Activated B cell treated with CpG ODN at 0.5 μM for 24 hours (primary cell): ENCODE results near the gene MMP19. TPM values are rescaled to one million over a fixed set of nuclear protein-coding genes. Genes with fewer than 3 reads are reported as not detected.

ENCODE experiments used
- ATAC-seq: fragments of 200-7000 bp; cut with Tn5 transposase; one replicate; pipeline ENCODE4 v1.10.0; 2021; ENCODE audit warnings: low read depth, mild to moderate bottlenecking, moderate library complexity
- CTCF ChIA-PET: fragments of 350-600 bp; sonication (Branson Sonifier 250); formaldehyde crosslinking; loops from one replicate; lab custom pipeline; 2021; ENCODE audit warnings: antibody characterized with exemption; lab: Charles Lee
- POLR2A ChIA-PET: fragments of 350-600 bp; sonication (Branson Sonifier 250); formaldehyde crosslinking; loops from one replicate; lab custom pipeline; 2021; ENCODE audit warnings: antibody characterized with exemption; lab: Charles Lee
- DNase-seq: peaks from one replicate; pipeline ENCODE4 v3.0.0; 2022
- H3K27ac Mint-ChIP-seq: one replicate; pipeline ENCODE4 v1.8.0; 2020; ENCODE audit warnings: mixed read lengths
- H3K27me3 Mint-ChIP-seq: one replicate; pipeline ENCODE4 v1.8.0; 2021; ENCODE audit warnings: mixed read lengths
- H3K36me3 Mint-ChIP-seq: one replicate; pipeline ENCODE4 v1.8.0; 2021; ENCODE audit warnings: low read depth, mixed read lengths
- H3K4me1 Mint-ChIP-seq: one replicate; pipeline ENCODE4 v1.8.0; 2021; ENCODE audit warnings: mixed read lengths
- H3K4me3 Mint-ChIP-seq: one replicate; pipeline ENCODE4 v1.8.0; 2020; ENCODE audit warnings: mild to moderate bottlenecking, mixed read lengths
- H3K9me3 Mint-ChIP-seq: one replicate; pipeline ENCODE4 v1.8.0; 2020; ENCODE audit warnings: mixed read lengths
- intact Hi-C: fragments of 100-400 bp; cut with micrococcal nuclease; formaldehyde crosslinking; loops from one replicate; pipeline ENCODE4 v1.15.1; 2024
- total RNA-seq: library from RNA; stranded (reverse); gene quantifications from 2 replicates; pipeline ENCODE4 v1.2.3, GENCODE V29; 2022
- TF ChIP-seq, protein P1 (sequence below): fragments of 200-600 bp; IDR thresholded peaks from one replicate; pipeline ENCODE4 v1.8.0; 2022; ENCODE audit warnings: antibody characterized with exemption, mild to moderate bottlenecking

Gene MMP19
- total RNA-seq, 1 donor from 2014 or later: 0.31 TPM

DNA sequence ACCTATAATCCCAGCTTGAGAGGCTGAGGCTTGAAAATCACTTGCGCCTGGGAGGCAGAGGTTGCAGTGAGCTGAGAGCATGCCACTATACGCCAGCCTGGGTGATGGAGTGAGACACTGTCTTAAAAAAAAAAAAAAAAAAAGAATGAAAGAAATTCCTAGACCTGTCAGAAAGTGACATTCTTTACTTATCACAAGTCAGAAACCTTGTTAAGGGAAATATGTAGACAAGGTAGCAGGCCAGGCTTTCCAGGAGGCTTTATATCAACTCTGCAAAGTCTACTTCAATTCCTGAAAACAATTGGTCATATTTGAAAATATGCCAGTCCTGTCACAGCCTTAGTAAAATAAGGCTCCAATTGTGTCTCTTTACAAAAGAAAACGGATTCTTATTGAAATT is 19.1 kb upstream of the MMP19 start:
- intact Hi-C loops: no loop called here
- ATAC-seq (no peak), DNase-seq (no peak)
- H3K27me3 Mint-ChIP-seq: no peaks in the 10 kb centered on the region
- ChIA-PET CTCF (no interaction called here), POLR2A (no interaction called here)
- H3K9me3 Mint-ChIP-seq: peaks cover 4% of the 10 kb centered on the region
- H3K4me1 Mint-ChIP-seq: no peaks in the 10 kb centered on the region
- H3K27ac Mint-ChIP-seq: no peak overlapping the region
- H3K4me3 Mint-ChIP-seq: no peak overlapping the region
- TF ChIP-seq, protein P1, sequence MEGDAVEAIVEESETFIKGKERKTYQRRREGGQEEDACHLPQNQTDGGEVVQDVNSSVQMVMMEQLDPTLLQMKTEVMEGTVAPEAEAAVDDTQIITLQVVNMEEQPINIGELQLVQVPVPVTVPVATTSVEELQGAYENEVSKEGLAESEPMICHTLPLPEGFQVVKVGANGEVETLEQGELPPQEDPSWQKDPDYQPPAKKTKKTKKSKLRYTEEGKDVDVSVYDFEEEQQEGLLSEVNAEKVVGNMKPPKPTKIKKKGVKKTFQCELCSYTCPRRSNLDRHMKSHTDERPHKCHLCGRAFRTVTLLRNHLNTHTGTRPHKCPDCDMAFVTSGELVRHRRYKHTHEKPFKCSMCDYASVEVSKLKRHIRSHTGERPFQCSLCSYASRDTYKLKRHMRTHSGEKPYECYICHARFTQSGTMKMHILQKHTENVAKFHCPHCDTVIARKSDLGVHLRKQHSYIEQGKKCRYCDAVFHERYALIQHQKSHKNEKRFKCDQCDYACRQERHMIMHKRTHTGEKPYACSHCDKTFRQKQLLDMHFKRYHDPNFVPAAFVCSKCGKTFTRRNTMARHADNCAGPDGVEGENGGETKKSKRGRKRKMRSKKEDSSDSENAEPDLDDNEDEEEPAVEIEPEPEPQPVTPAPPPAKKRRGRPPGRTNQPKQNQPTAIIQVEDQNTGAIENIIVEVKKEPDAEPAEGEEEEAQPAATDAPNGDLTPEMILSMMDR: no peak
- H3K36me3 Mint-ChIP-seq: no peaks in the 10 kb centered on the region

DNA sequence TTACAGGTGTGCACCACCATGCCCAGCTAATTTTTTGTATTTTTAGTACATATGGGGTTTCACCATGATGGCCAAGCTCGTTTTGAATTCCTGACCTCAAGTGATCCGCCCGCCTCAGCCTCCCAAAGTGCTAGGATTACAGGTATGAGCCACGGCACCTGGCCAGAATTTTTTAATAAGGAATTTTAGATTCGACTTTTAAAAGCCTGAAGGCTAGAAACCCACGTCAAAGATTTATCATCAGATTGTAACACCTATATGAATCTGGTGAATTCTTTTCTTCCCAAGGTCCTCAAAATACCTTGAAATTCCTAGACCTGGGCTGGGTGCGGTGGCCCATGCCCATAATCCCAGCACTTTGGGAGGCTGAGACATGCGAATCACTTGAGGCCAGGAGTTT is 18.7 kb upstream of the MMP19 start:
- ChIA-PET POLR2A (no interaction called here), CTCF (no interaction called here)
- Mint-ChIP-seq H3K4me3 (no peak overlapping the region), H3K36me3 (no peaks in the 10 kb centered on the region), H3K27ac (no peak overlapping the region), H3K4me1 (no peaks in the 10 kb centered on the region), H3K9me3 (peaks cover 4% of the 10 kb centered on the region), H3K27me3 (no peaks in the 10 kb centered on the region)
- TF ChIP-seq, protein P1: no peak
- ATAC-seq: no peak
- no peak for DNase-seq
- intact Hi-C loops: no loop called here

DNA sequence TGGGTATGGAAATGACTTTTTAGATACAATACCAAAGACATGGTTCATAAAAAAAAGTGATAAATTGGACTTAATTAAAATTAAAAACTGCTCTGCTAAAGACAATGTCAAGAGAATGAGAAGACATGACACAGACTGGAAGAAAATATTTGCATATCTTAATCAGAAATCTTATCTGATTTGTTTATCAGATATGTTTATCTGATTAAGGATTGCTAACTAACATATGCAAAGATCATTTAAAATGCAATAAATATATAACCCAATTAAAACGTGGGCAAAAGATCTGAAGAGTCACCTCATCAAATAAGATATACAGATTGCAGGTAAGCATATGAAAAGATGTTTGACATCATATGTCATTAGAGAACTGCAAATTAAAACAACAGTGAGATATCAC is 10.0 kb upstream of the MMP19 start:
- Mint-ChIP-seq H3K36me3 (no peaks in the 10 kb centered on the region), H3K27me3 (peaks cover 21% of the 10 kb centered on the region), H3K4me3 (no peak overlapping the region), H3K9me3 (no peaks in the 10 kb centered on the region), H3K27ac (no peak overlapping the region), H3K4me1 (no peaks in the 10 kb centered on the region)
- CTCF ChIA-PET: no interaction called here
- ATAC-seq: no peak
- intact Hi-C loops: no loop called here
- POLR2A ChIA-PET: no interaction called here
- DNase-seq: no peak
- TF ChIP-seq, protein P1: no peak

DNA sequence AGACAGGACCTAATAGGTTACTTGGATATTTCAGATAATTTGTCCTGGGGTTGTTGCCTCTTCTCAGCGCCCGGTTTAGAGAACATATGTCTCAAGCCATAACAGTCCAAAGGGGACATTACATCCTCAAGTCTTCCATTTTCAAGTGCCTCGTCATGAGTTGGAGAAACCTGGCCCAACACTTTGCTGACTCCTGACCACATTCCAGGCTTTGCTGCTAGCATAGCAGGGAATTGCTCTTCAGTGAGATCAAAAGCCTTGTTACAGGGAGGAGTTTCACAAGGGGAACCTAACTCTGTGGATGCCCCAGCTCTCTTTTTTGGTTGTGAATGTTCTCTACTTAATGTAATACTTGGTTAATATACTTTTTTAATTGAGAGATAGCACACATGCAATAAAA is 8.2 kb upstream of the MMP19 start:
- no peak for ATAC-seq
- no peak overlapping the region for H3K27ac Mint-ChIP-seq
- H3K27me3 Mint-ChIP-seq: peaks cover 23% of the 10 kb centered on the region
- no peak overlapping the region for H3K4me3 Mint-ChIP-seq
- POLR2A ChIA-PET: no interaction called here
- DNase-seq: no peak
- CTCF ChIA-PET: no interaction called here
- H3K9me3 Mint-ChIP-seq: no peaks in the 10 kb centered on the region
- TF ChIP-seq, protein P1: no peak
- no peaks in the 10 kb centered on the region for H3K36me3 Mint-ChIP-seq
- H3K4me1 Mint-ChIP-seq: no peaks in the 10 kb centered on the region
- intact Hi-C loops: no loop called here

DNA sequence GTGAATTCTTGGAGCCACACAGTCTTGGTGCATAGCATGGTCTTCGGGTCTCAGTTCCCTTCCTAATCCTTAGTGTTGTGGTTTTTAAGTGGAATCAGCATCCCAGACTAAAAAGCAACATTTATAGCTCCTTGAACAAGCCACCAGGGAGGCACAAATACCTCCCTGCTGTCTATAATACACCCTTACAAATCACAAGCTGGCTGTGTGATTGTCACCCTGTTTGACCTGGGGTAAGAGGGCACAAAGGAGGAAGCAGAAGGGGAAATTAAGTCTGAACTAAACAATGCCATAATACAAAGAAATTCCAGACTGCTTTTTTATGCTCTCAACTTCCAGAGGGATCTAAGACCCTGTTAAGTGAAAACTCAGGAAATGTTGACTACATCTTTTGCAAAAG is 7.7 kb upstream of the MMP19 start:
- Mint-ChIP-seq H3K4me1 (no peaks in the 10 kb centered on the region), H3K27ac (no peak overlapping the region), H3K9me3 (no peaks in the 10 kb centered on the region), H3K36me3 (no peaks in the 10 kb centered on the region), H3K4me3 (no peak overlapping the region), H3K27me3 (peaks cover 23% of the 10 kb centered on the region)
- TF ChIP-seq, protein P1: no peak
- POLR2A ChIA-PET: no interaction called here
- DNase-seq (no peak), ATAC-seq (no peak)
- CTCF ChIA-PET: no interaction called here
- intact Hi-C loops: no loop called here
